SK-N-SH treated with all-trans-retinoic acid at 6 μM for 48 hours (cell line): ENCODE results near the gene ASAH2.

Source experiments
- ARNTL ChIP-seq: fragments of 450-650 bp; formaldehyde crosslinking; IDR thresholded peaks from 2 replicates; pipeline ENCODE4 v1.5.0; 2020; ENCODE audit warnings: low read depth, mild to moderate bottlenecking, moderate library complexity, borderline replicate concordance
- BACH2 ChIP-seq: fragments of 250-450 bp; sonication (Bioruptor Pico); IDR thresholded peaks from 2 replicates; pipeline ENCODE4 v1.9.0; 2021; ENCODE audit warnings: mild to moderate bottlenecking, borderline replicate concordance
- POU6F1 ChIP-seq: fragments of 250-450 bp; sonication (Bioruptor Pico); IDR thresholded peaks from 2 replicates; pipeline ENCODE4 v1.8.0; 2021; ENCODE audit warnings: low read depth, mild to moderate bottlenecking, moderate library complexity, borderline replicate concordance
- RARB ChIP-seq: fragments of 250-450 bp; sonication (Bioruptor Pico); IDR thresholded peaks from 2 replicates; pipeline ENCODE4 v1.8.0; 2021; ENCODE audit warnings: mild to moderate bottlenecking, moderate library complexity
- ZFP3 ChIP-seq: fragments of 250-450 bp; sonication (Bioruptor Pico); IDR thresholded peaks from 2 replicates; pipeline ENCODE4 v1.5.0; 2020; ENCODE audit warnings: mild to moderate bottlenecking, moderate library complexity
- ZFP30 ChIP-seq: fragments of 450-650 bp; formaldehyde crosslinking; IDR thresholded peaks from 2 replicates; pipeline ENCODE4 v1.5.0; 2022; ENCODE audit warnings: mild to moderate bottlenecking, moderate library complexity
- ZNF565 ChIP-seq: fragments of 450-650 bp; formaldehyde crosslinking; conservative IDR thresholded peaks from 2 replicates; pipeline ENCODE4 v1.5.0; 2020; ENCODE audit warnings: low read depth, mild to moderate bottlenecking, moderate library complexity
- ZNF70 ChIP-seq: fragments of 450-650 bp; formaldehyde crosslinking; IDR thresholded peaks from 2 replicates; pipeline ENCODE4 v1.5.0; 2020; ENCODE audit warnings: mild to moderate bottlenecking, moderate library complexity
- TF ChIP-seq, protein P1 (sequence below): fragments of 250-450 bp; sonication (Bioruptor Pico); IDR thresholded peaks from 2 replicates; pipeline ENCODE4 v1.8.0; 2020; ENCODE audit warnings: mild to moderate bottlenecking, moderate library complexity, borderline replicate concordance
- TF ChIP-seq, protein P2 (sequence below): fragments of 250-450 bp; sonication (Bioruptor Pico); IDR thresholded peaks from 2 replicates; pipeline ENCODE4 v1.5.1; 2020; ENCODE audit warnings: low read depth, mild to moderate bottlenecking, moderate library complexity

DNA sequence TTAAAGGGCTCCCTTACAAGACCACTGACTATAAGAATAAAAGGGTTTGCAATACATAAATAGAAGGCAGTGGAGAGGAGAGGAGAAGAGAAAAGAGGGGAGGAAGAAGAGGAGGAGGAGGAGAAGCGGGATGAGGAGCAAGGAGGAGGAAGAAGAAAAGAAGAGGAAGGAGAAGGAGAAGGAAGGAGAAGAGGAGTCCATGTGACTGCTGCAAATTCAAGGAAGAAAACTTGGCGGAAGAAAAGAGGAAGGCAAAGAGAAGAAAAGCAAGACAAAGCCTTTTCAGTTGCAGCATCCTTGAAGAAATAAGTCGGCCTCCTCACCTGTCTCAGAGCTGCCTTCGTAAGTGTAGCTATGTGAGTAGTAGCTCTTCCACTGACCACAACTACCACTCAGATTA, 22.6 kb downstream of the ASAH2 start:
- TF ChIP-seq, protein P1, sequence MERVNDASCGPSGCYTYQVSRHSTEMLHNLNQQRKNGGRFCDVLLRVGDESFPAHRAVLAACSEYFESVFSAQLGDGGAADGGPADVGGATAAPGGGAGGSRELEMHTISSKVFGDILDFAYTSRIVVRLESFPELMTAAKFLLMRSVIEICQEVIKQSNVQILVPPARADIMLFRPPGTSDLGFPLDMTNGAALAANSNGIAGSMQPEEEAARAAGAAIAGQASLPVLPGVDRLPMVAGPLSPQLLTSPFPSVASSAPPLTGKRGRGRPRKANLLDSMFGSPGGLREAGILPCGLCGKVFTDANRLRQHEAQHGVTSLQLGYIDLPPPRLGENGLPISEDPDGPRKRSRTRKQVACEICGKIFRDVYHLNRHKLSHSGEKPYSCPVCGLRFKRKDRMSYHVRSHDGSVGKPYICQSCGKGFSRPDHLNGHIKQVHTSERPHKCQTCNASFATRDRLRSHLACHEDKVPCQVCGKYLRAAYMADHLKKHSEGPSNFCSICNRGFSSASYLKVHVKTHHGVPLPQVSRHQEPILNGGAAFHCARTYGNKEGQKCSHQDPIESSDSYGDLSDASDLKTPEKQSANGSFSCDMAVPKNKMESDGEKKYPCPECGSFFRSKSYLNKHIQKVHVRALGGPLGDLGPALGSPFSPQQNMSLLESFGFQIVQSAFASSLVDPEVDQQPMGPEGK (CRISPR knock-in tag) = no peak
- no peak for TF ChIP-seq ZNF565 (CRISPR knock-in tag)
- TF ChIP-seq, protein P2, sequence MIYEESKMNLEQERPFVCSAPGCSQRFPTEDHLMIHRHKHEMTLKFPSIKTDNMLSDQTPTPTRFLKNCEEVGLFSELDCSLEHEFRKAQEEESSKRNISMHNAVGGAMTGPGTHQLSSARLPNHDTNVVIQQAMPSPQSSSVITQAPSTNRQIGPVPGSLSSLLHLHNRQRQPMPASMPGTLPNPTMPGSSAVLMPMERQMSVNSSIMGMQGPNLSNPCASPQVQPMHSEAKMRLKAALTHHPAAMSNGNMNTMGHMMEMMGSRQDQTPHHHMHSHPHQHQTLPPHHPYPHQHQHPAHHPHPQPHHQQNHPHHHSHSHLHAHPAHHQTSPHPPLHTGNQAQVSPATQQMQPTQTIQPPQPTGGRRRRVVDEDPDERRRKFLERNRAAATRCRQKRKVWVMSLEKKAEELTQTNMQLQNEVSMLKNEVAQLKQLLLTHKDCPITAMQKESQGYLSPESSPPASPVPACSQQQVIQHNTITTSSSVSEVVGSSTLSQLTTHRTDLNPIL (CRISPR knock-in tag) = no peak
- no peak for TF ChIP-seq POU6F1
- TF ChIP-seq RARB (CRISPR knock-in tag) = no peak
- TF ChIP-seq ZFP3 (CRISPR knock-in tag) = no peak
- no peak for TF ChIP-seq ZFP30
- no peak for TF ChIP-seq ZNF70 (CRISPR knock-in tag)
- no peak for TF ChIP-seq BACH2
- TF ChIP-seq ARNTL (CRISPR knock-in tag) = no peak
